Liver (tissue), 9 donors: ENCODE data around the gene PLCD3. TPM values are rescaled to one million over a fixed set of nuclear protein-coding genes. Genes with fewer than 3 reads are reported as not detected.

Source experiments
- DNase-seq: peaks from one replicate; pipeline ENCODE4 v3.0.0-alpha.2; 2017; ENCODE audit warnings: low spot score
- H3K27ac ChIP-seq, 2 donors: one replicate each; pipeline ENCODE4 v1.7.0; 2013; ENCODE audit warnings: inconsistent platforms in 2 of 2, low read length in 2 of 2, control low read depth in 1 of 2, low read depth in 1 of 2, mild to moderate bottlenecking in 1 of 2
- H3K27me3 ChIP-seq, 4 donors: one replicate each; pipeline versions ENCODE4 v1.6.1 to v1.7.0; 2013; ENCODE audit warnings: low read length in 3 of 4, inconsistent platforms in 1 of 4, mild to moderate bottlenecking in 1 of 4, moderate library complexity in 1 of 4; ENCODE audit not compliant: control insufficient read depth in 4 of 4, insufficient read depth in 4 of 4
- H3K36me3 ChIP-seq, 4 donors: one replicate each; pipeline versions ENCODE4 v1.6.1 to v1.7.0; 2013; ENCODE audit warnings: low read length in 3 of 4, mild to moderate bottlenecking in 3 of 4, low read depth in 1 of 4, moderate library complexity in 1 of 4; ENCODE audit not compliant: control insufficient read depth in 4 of 4, insufficient read depth in 3 of 4
- H3K4me1 ChIP-seq, 4 donors: one replicate each; pipeline versions ENCODE4 v1.6.1 to v1.7.0; 2013; ENCODE audit warnings: low read length in 3 of 4, mild to moderate bottlenecking in 3 of 4, moderate library complexity in 1 of 4; ENCODE audit not compliant: control insufficient read depth in 4 of 4, insufficient read depth in 4 of 4
- H3K4me3 ChIP-seq, 3 donors: one replicate each; pipeline versions ENCODE4 v1.6.1 to v1.7.0; 2013; ENCODE audit warnings: low read length in 3 of 3, control low read depth in 1 of 3, low read depth in 1 of 3, mild to moderate bottlenecking in 1 of 3
- H3K9ac ChIP-seq, 2 donors: one replicate each; pipeline ENCODE4 v1.7.0; 2013; ENCODE audit warnings: low read length in 2 of 2, mild to moderate bottlenecking in 2 of 2, moderate library complexity in 2 of 2, control low read depth in 1 of 2, low read depth in 1 of 2
- H3K9me3 ChIP-seq, 4 donors: one replicate each; pipeline versions ENCODE4 v1.6.1 to v1.7.0; 2013; ENCODE audit warnings: low read length in 3 of 4; ENCODE audit not compliant: control insufficient read depth in 4 of 4
- FOXA1 ChIP-seq: IDR thresholded peaks from 2 replicates; pipeline ENCODE4 v1.6.1; 2016; ENCODE audit warnings: antibody characterized with exemption
- NR2F2 ChIP-seq: IDR thresholded peaks from 2 replicates; pipeline ENCODE4 v1.6.1; 2016; ENCODE audit warnings: antibody characterized with exemption
- RAD21 ChIP-seq, 2 donors: IDR thresholded peaks; 2 replicates each; pipeline ENCODE4 v1.6.1; 2016; ENCODE audit warnings: antibody characterized with exemption in 2 of 2, mild to moderate bottlenecking in 2 of 2
- SP1 ChIP-seq: IDR thresholded peaks from 2 replicates; pipeline ENCODE4 v1.6.1; 2018; ENCODE audit warnings: antibody characterized with exemption, mild to moderate bottlenecking
- TAF1 ChIP-seq: conservative IDR thresholded peaks from 2 replicates; pipeline ENCODE4 v1.6.1; 2016; ENCODE audit warnings: antibody characterized with exemption, mild to moderate bottlenecking
- WGBS: extraction: QIAGEN DNeasy Blood & Tissue Kit; methylation state at CpG from one replicate; pipeline ENCODE4 v1.1.7; 2013; 5-methylcytosine and 5-hydroxymethylcytosine counted together
- polyA plus RNA-seq, 2 donors: library from polyadenylated mRNA; stranded (reverse) in 1 of 2; unstranded in 1 of 2; fragments of 200-250 nt in 1 of 2; fragments of >200 nt in 1 of 2; fragmentation: Nextera tagmentation in 1 of 2; extraction: Ambion mirVana in 1 of 2; gene quantifications; one replicate each; pipeline versions ENCODE4 v1.2.1 to v1.2.3, GENCODE V29; 2013 to 2015
- total RNA-seq, 2 donors: library from RNA; depleted of rRNA; stranded (reverse); fragments of >200 nt; gene quantifications; one replicate each; pipeline ENCODE4 v1.2.3, GENCODE V29; 2014
- TF ChIP-seq, protein P1 (sequence below): fragments of 150-350 bp; IDR thresholded peaks from 2 replicates; pipeline ENCODE4 v1.5.1; 2017; ENCODE audit warnings: improper control_type of control experiment, low read depth, low read length; ENCODE audit not compliant: missing input control
- TF ChIP-seq, protein P2 (sequence below): IDR thresholded peaks from 2 replicates; pipeline ENCODE4 v1.6.1; 2016; ENCODE audit warnings: antibody characterized with exemption
- TF ChIP-seq, protein P3 (sequence below): IDR thresholded peaks from 2 replicates; pipeline ENCODE4 v1.6.1; 2016; ENCODE audit warnings: antibody characterized with exemption, mild to moderate bottlenecking
- TF ChIP-seq, protein P4 (sequence below): IDR thresholded peaks from 2 replicates; pipeline ENCODE4 v1.6.1; 2016; ENCODE audit warnings: antibody characterized with exemption
- donor health status: healthy.
- donor health status: healthy.
- donor health status: healthy.
- donor health status: healthy.
- donor health status: healthy.

The PLCD3 gene
- total and polyA plus RNA-seq, 4 donors, result 0.28 to 2.3 (median 1.4) TPM

DNA sequence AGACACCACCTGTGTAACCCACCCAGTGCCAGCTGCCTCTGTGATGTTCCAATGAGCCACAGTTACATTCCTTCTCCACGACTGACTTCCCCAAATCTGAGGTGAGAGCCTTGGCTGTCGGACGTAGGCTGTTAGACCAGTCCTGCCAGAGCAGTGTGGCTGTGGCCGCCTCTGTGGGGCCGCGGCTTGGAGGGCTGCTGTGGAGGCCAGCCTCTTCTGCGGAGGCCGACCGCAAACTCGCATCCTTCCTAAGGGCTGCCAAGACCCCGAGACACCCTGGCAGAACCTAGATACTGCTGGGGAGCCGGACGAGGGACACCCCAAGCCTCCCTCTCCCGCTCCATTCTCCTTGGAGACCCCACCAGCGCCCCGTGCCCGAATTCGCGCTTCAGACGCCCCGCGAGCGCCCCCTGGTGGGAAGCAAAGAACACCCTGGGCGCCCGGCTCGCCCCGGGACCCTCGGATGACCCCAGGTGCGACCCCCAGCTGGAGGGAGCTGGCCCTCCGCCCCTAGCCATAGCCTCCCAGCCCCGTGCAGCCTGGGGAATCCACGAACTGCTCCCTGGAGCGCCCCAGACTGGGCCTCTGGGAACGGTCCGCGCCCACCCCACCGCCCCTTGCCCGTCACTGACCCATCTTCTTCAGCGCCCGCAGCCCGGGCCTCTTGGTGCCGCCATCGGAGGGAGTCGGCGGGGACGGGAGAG lies 547 bp downstream of the PLCD3 start:
- Histone ChIP-seq H3K4me3 (peak overlapping the region in 2 of 3 donors; percentile 49 to 81), H3K9ac (peak overlapping the region in 1 of 2 donors; percentile 37), H3K4me1 (peaks cover 2 to 27% (median 15%) of the 10 kb centered on the region in 4 donors), H3K36me3 (peaks cover 0 to 1% (median 0%) of the 10 kb centered on the region in 4 donors), H3K27me3 (no peaks in the 10 kb centered on the region), H3K27ac (peak overlapping the region in 1 of 2 donors; percentile 31), H3K9me3 (no peaks in the 10 kb centered on the region)
- TF ChIP-seq NR2F2, result no peak
- peak in 1 of 2 donors; percentile 53 for TF ChIP-seq RAD21 (IDR thresholded peaks at IDR 0.05)
- TF ChIP-seq, protein P1, sequence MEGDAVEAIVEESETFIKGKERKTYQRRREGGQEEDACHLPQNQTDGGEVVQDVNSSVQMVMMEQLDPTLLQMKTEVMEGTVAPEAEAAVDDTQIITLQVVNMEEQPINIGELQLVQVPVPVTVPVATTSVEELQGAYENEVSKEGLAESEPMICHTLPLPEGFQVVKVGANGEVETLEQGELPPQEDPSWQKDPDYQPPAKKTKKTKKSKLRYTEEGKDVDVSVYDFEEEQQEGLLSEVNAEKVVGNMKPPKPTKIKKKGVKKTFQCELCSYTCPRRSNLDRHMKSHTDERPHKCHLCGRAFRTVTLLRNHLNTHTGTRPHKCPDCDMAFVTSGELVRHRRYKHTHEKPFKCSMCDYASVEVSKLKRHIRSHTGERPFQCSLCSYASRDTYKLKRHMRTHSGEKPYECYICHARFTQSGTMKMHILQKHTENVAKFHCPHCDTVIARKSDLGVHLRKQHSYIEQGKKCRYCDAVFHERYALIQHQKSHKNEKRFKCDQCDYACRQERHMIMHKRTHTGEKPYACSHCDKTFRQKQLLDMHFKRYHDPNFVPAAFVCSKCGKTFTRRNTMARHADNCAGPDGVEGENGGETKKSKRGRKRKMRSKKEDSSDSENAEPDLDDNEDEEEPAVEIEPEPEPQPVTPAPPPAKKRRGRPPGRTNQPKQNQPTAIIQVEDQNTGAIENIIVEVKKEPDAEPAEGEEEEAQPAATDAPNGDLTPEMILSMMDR, result peak; percentile 49
- peak; percentile 74 for DNase-seq
- WGBS, result 12% methylated on average over 46 of the region's 46 CpGs

DNA sequence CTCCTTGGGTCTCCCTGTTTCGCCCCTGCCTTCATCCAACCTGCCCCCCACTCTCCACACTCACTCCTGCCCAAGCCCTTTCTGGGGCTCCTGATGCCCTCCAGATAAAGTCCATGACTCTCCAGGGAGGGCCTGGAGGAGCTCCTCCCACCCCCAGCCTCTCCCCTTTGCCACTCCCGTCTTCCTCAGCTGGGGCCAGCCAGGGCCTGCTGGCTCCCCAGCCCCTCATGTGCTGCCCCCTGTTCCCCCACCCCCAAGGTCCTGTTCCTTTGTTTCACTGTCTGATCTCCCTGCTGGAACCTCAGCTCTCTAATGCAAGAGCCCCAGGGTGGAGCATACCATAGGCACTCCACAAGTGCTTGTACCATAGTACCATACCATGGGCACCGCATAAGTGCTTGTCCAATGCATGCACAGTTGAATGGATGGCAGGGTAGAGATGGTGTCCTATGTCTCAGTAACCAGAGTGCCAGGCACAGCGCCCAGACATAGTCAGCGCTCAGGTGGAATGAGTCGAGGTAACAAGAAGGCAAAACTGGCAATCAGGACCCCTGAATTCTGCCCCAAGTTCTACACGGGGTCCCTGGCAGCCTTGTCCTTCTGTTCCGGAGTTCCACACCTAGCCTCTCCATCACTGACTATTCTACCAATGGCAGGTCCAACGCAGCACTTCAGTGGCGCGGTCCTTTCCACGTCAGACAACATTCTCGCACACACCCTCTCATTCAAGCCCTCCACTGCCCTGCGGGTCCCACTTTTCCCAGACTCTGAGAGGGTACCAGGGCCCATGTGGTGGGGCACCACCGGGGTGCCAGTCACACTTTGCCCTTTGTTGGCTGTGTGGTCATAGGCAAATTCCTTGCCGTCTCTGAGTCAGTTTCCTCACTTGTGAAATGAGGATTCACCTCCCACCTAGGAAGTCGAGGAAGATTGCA lies 1.4 kb downstream of the PLCD3 start:
- Histone ChIP-seq H3K4me3 (no peak overlapping the region), H3K4me1 (peaks cover 0 to 19% (median 9%) of the 10 kb centered on the region in 4 donors), H3K27ac (no peak overlapping the region), H3K36me3 (peaks cover 0 to 1% (median 0%) of the 10 kb centered on the region in 4 donors), H3K9ac (no peak overlapping the region), H3K9me3 (no peaks in the 10 kb centered on the region), H3K27me3 (no peaks in the 10 kb centered on the region)
- no peak for DNase-seq
- 88% methylated on average over 17 of the region's 17 CpGs for WGBS
- no peak for TF ChIP-seq SP1
- TF ChIP-seq, protein P2, sequence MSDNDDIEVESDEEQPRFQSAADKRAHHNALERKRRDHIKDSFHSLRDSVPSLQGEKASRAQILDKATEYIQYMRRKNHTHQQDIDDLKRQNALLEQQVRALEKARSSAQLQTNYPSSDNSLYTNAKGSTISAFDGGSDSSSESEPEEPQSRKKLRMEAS, result no peak
- no peak for TF ChIP-seq TAF1
- TF ChIP-seq RAD21 (IDR thresholded peaks at IDR 0.05), result no peak
- TF ChIP-seq, protein P3, sequence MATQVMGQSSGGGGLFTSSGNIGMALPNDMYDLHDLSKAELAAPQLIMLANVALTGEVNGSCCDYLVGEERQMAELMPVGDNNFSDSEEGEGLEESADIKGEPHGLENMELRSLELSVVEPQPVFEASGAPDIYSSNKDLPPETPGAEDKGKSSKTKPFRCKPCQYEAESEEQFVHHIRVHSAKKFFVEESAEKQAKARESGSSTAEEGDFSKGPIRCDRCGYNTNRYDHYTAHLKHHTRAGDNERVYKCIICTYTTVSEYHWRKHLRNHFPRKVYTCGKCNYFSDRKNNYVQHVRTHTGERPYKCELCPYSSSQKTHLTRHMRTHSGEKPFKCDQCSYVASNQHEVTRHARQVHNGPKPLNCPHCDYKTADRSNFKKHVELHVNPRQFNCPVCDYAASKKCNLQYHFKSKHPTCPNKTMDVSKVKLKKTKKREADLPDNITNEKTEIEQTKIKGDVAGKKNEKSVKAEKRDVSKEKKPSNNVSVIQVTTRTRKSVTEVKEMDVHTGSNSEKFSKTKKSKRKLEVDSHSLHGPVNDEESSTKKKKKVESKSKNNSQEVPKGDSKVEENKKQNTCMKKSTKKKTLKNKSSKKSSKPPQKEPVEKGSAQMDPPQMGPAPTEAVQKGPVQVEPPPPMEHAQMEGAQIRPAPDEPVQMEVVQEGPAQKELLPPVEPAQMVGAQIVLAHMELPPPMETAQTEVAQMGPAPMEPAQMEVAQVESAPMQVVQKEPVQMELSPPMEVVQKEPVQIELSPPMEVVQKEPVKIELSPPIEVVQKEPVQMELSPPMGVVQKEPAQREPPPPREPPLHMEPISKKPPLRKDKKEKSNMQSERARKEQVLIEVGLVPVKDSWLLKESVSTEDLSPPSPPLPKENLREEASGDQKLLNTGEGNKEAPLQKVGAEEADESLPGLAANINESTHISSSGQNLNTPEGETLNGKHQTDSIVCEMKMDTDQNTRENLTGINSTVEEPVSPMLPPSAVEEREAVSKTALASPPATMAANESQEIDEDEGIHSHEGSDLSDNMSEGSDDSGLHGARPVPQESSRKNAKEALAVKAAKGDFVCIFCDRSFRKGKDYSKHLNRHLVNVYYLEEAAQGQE, result no peak
- TF ChIP-seq FOXA1, result no peak
- TF ChIP-seq, protein P4, sequence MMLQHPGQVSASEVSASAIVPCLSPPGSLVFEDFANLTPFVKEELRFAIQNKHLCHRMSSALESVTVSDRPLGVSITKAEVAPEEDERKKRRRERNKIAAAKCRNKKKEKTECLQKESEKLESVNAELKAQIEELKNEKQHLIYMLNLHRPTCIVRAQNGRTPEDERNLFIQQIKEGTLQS, result no peak
